ENCODE results near the gene EFHC1.
A peak's percentile ranks its signal among the peaks of the same experiment; 100 is the strongest.

EFHC1 gene

GRCh38 chr6:52518279-52518945 is 98.3 kb downstream of the EFHC1 start:
- no peak for TF ChIP-seq CTCF (conservative IDR thresholded peaks at IDR 0.05; ENCODE audit: control insufficient read depth, insufficient read depth, low read depth, low read length)
- DNase-seq (ENCODE audit: low read depth): peak; percentile 65
- peak overlapping the region; percentile 4 for H3K4me3 ChIP-seq (ENCODE audit: control insufficient read depth, low read depth, low read length)

GRCh38 chr6:52519618-52520017 is 99.5 kb downstream of the EFHC1 start:
- TF ChIP-seq CTCF (conservative IDR thresholded peaks at IDR 0.05; ENCODE audit: control insufficient read depth, insufficient read depth, low read depth, low read length): no peak
- peak; percentile 49 for DNase-seq (ENCODE audit: low read depth)

GRCh38 chr6:52522151-52522626 is 102.0 kb downstream of the EFHC1 start:
- peak; percentile 5 for TF ChIP-seq CTCF (conservative IDR thresholded peaks at IDR 0.05; ENCODE audit: control insufficient read depth, insufficient read depth, low read depth, low read length)
- DNase-seq (ENCODE audit: low read depth): peak; percentile 93
- H3K4me3 ChIP-seq (ENCODE audit: control insufficient read depth, low read depth, low read length): no peak overlapping the region

More at GRCh38 chr6:52519618-52520017, 99.5 kb downstream of the EFHC1 start:
- no peak overlapping the region for H3K4me3 ChIP-seq (ENCODE audit: control insufficient read depth, low read depth, low read length)

GRCh38 chr6:52522655-52523054 is 102.5 kb downstream of the EFHC1 start:
- peak; percentile 72 for DNase-seq (ENCODE audit: low read depth)
- H3K4me3 ChIP-seq (ENCODE audit: control insufficient read depth, low read depth, low read length): no peak overlapping the region

GRCh38 chr6:52523378-52524142 is 103.4 kb downstream of the EFHC1 start:
- TF ChIP-seq CTCF (conservative IDR thresholded peaks at IDR 0.05; ENCODE audit: control insufficient read depth, insufficient read depth, low read depth, low read length): no peak
- H3K4me3 ChIP-seq (ENCODE audit: control insufficient read depth, low read depth, low read length): no peak overlapping the region
- DNase-seq (ENCODE audit: low read depth): no peak

More at GRCh38 chr6:52522655-52523054, 102.5 kb downstream of the EFHC1 start:
- no peak for TF ChIP-seq CTCF (conservative IDR thresholded peaks at IDR 0.05; ENCODE audit: control insufficient read depth, insufficient read depth, low read depth, low read length)

GRCh38 chr6:52524918-52525317 is 104.8 kb downstream of the EFHC1 start:
- no peak for DNase-seq (ENCODE audit: low read depth)
- TF ChIP-seq CTCF (conservative IDR thresholded peaks at IDR 0.05; ENCODE audit: control insufficient read depth, insufficient read depth, low read depth, low read length): no peak
- no peak overlapping the region for H3K4me3 ChIP-seq (ENCODE audit: control insufficient read depth, low read depth, low read length)
